Pericardium fibroblast (primary cell): ENCODE measurements around the gene ZNF658. TPM values are rescaled to one million over a fixed set of nuclear protein-coding genes. Genes with fewer than 3 reads are reported as not detected.

ENCODE experiments used
- total RNA-seq: library from RNA; depleted of rRNA; stranded (reverse); fragments of >200 nt; gene quantifications from 2 replicates; pipeline ENCODE4 v1.2.3, GENCODE V29; 2015

ZNF658 gene
- 2.3 and 2.8 TPM in 2 replicates for total RNA-seq

GRCh38 chr9:66900490-66901131, at the start of gene ZNF658:
Gene ZNF658, plus strand, starts transcription at chr9:66900725. Its CDS starts 2,837 bp downstream, at chr9:66903562.

Other genes with a start within 250 kb of the ZNF658 start
- gene SPATA31A3, start 91.8 kb downstream of the ZNF658 start, total RNA-seq, result not detected in 2 replicates